Dendritic cell treated with granulocyte-macrophage colony-stimulating factor and Interleukin-4, amounts not matched to agents 40 ng/mL and 50 ng/mL, for 4 days (primary cell): ENCODE results near the gene GATAD2A.

Source experiments
- H3K27ac Mint-ChIP-seq: one replicate; pipeline ENCODE4 v1.8.0; 2022; ENCODE audit warnings: mild to moderate bottlenecking, mixed read lengths
- H3K27me3 Mint-ChIP-seq: one replicate; pipeline ENCODE4 v1.8.0; 2022; ENCODE audit warnings: mild to moderate bottlenecking, mixed read lengths
- H3K36me3 Mint-ChIP-seq: one replicate; pipeline ENCODE4 v1.8.0; 2022; ENCODE audit warnings: low read depth, mixed read lengths
- H3K4me1 Mint-ChIP-seq: one replicate; pipeline ENCODE4 v1.8.0; 2022; ENCODE audit warnings: low read depth, mixed read lengths
- H3K4me3 Mint-ChIP-seq: one replicate; pipeline ENCODE4 v1.8.0; 2022; ENCODE audit warnings: mild to moderate bottlenecking, moderate library complexity, mixed read lengths
- H3K9me3 Mint-ChIP-seq: one replicate; pipeline ENCODE4 v1.8.0; 2022; ENCODE audit warnings: mixed read lengths
- intact Hi-C: fragments of 100-400 bp; cut with micrococcal nuclease; formaldehyde crosslinking; loops from one replicate; pipeline ENCODE4 v1.15.0; 2022

The GATAD2A gene

GRCh38 chr19:19498255-19498991 is 92.9 kb downstream of the GATAD2A start:
- H3K27ac Mint-ChIP-seq: no peak overlapping the region
- no peaks in the 10 kb centered on the region for H3K27me3 Mint-ChIP-seq
- intact Hi-C loops: no loop called here
- H3K36me3 Mint-ChIP-seq: peaks cover 100% of the 10 kb centered on the region
- no peaks in the 10 kb centered on the region for H3K9me3 Mint-ChIP-seq
- no peak overlapping the region for H3K4me3 Mint-ChIP-seq
- H3K4me1 Mint-ChIP-seq: no peaks in the 10 kb centered on the region

GRCh38 chr19:19499272-19499995 is 94.0 kb downstream of the GATAD2A start:
- Mint-ChIP-seq H3K36me3 (peaks cover 100% of the 10 kb centered on the region), H3K27ac (no peak overlapping the region), H3K9me3 (no peaks in the 10 kb centered on the region), H3K4me3 (no peak overlapping the region), H3K4me1 (no peaks in the 10 kb centered on the region), H3K27me3 (no peaks in the 10 kb centered on the region)
- intact Hi-C loops: no loop called here

GRCh38 chr19:19500975-19501644 is 95.6 kb downstream of the GATAD2A start:
- Mint-ChIP-seq H3K9me3 (no peaks in the 10 kb centered on the region), H3K4me1 (no peaks in the 10 kb centered on the region), H3K27me3 (no peaks in the 10 kb centered on the region), H3K27ac (no peak overlapping the region), H3K4me3 (no peak overlapping the region), H3K36me3 (peaks cover 100% of the 10 kb centered on the region)
- intact Hi-C loops: no loop called here

GRCh38 chr19:19501798-19502197 is 96.3 kb downstream of the GATAD2A start:
- intact Hi-C loops: no loop called here
- no peak overlapping the region for H3K4me3 Mint-ChIP-seq
- H3K9me3 Mint-ChIP-seq: no peaks in the 10 kb centered on the region
- no peak overlapping the region for H3K27ac Mint-ChIP-seq
- H3K4me1 Mint-ChIP-seq: no peaks in the 10 kb centered on the region
- H3K36me3 Mint-ChIP-seq: peaks cover 100% of the 10 kb centered on the region
- no peaks in the 10 kb centered on the region for H3K27me3 Mint-ChIP-seq

GRCh38 chr19:19502281-19502680 is 96.8 kb downstream of the GATAD2A start:
- Mint-ChIP-seq H3K27ac (no peak overlapping the region), H3K9me3 (no peaks in the 10 kb centered on the region), H3K36me3 (peaks cover 100% of the 10 kb centered on the region), H3K27me3 (no peaks in the 10 kb centered on the region), H3K4me3 (no peak overlapping the region), H3K4me1 (no peaks in the 10 kb centered on the region)
- intact Hi-C loops: no loop called here

GRCh38 chr19:19502808-19503602 is 97.5 kb downstream of the GATAD2A start:
- H3K4me1 Mint-ChIP-seq: no peaks in the 10 kb centered on the region
- H3K36me3 Mint-ChIP-seq: peaks cover 100% of the 10 kb centered on the region
- H3K9me3 Mint-ChIP-seq: no peaks in the 10 kb centered on the region
- no peak overlapping the region for H3K27ac Mint-ChIP-seq
- no peak overlapping the region for H3K4me3 Mint-ChIP-seq
- no peaks in the 10 kb centered on the region for H3K27me3 Mint-ChIP-seq
- intact Hi-C loops: no loop called here

- H3K4me3 Mint-ChIP-seq: no peak overlapping the region
- no peaks in the 10 kb centered on the region for H3K9me3 Mint-ChIP-seq
- no peaks in the 10 kb centered on the region for H3K27me3 Mint-ChIP-seq
- H3K4me1 Mint-ChIP-seq: no peaks in the 10 kb centered on the region
- intact Hi-C loops: no loop called here
- H3K36me3 Mint-ChIP-seq: peaks cover 83% of the 10 kb centered on the region
- H3K27ac Mint-ChIP-seq: no peak overlapping the region
These were observed 99.5 kb downstream of the GATAD2A start for GRCh38 chr19:19504754-19505668.

GRCh38 chr19:19505669-19506326 is 100.3 kb downstream of the GATAD2A start:
- no peak overlapping the region for H3K27ac Mint-ChIP-seq
- no peaks in the 10 kb centered on the region for H3K27me3 Mint-ChIP-seq
- intact Hi-C loops: no loop called here
- H3K4me3 Mint-ChIP-seq: no peak overlapping the region
- peaks cover 75% of the 10 kb centered on the region for H3K36me3 Mint-ChIP-seq
- H3K9me3 Mint-ChIP-seq: no peaks in the 10 kb centered on the region
- no peaks in the 10 kb centered on the region for H3K4me1 Mint-ChIP-seq

- intact Hi-C loops: no loop called here
- Mint-ChIP-seq H3K27me3 (no peaks in the 10 kb centered on the region), H3K4me3 (no peak overlapping the region), H3K36me3 (peaks cover 67% of the 10 kb centered on the region), H3K4me1 (no peaks in the 10 kb centered on the region), H3K27ac (no peak overlapping the region), H3K9me3 (no peaks in the 10 kb centered on the region)
These were observed 101.1 kb downstream of the GATAD2A start for GRCh38 chr19:19506592-19506991.

- no peaks in the 10 kb centered on the region for H3K9me3 Mint-ChIP-seq
- H3K4me3 Mint-ChIP-seq: no peak overlapping the region
- intact Hi-C loops: no loop called here
- no peaks in the 10 kb centered on the region for H3K4me1 Mint-ChIP-seq
- H3K36me3 Mint-ChIP-seq: peaks cover 60% of the 10 kb centered on the region
- H3K27ac Mint-ChIP-seq: no peak overlapping the region
- H3K27me3 Mint-ChIP-seq: no peaks in the 10 kb centered on the region
These were observed 101.9 kb downstream of the GATAD2A start for GRCh38 chr19:19507354-19507753.

GRCh38 chr19:19508217-19508616 is 102.7 kb downstream of the GATAD2A start:
- H3K9me3 Mint-ChIP-seq: no peaks in the 10 kb centered on the region
- intact Hi-C loops: no loop called here
- no peaks in the 10 kb centered on the region for H3K4me1 Mint-ChIP-seq
- H3K27ac Mint-ChIP-seq: no peak overlapping the region
- H3K27me3 Mint-ChIP-seq: no peaks in the 10 kb centered on the region
- peaks cover 51% of the 10 kb centered on the region for H3K36me3 Mint-ChIP-seq
- no peak overlapping the region for H3K4me3 Mint-ChIP-seq

GRCh38 chr19:19510432-19510831 is 105.0 kb downstream of the GATAD2A start:
- intact Hi-C loops: no loop called here
- H3K27me3 Mint-ChIP-seq: peaks cover 7% of the 10 kb centered on the region
- H3K9me3 Mint-ChIP-seq: peaks cover 10% of the 10 kb centered on the region
- H3K36me3 Mint-ChIP-seq: peaks cover 38% of the 10 kb centered on the region
- no peak overlapping the region for H3K27ac Mint-ChIP-seq
- H3K4me1 Mint-ChIP-seq: no peaks in the 10 kb centered on the region
- no peak overlapping the region for H3K4me3 Mint-ChIP-seq
